GM21447 (cell line): Measurements from ENCODE around the gene SQOR.

Source experiments
- ATAC-seq: cut with Tn5 transposase; IDR thresholded peaks from one replicate; pipeline ENCODE4 v1.9.1; 2021; ENCODE audit not compliant: unreplicated experiment

The SQOR gene

GRCh38 chr15:45657764-45658545 lies 23.1 kb downstream of the SQOR start:
- no peak for ATAC-seq

GRCh38 chr15:45660231-45660979 lies 25.6 kb downstream of the SQOR start:
- no peak for ATAC-seq

- no peak for ATAC-seq
Observed at GRCh38 chr15:45662375-45662774, 27.5 kb downstream of the SQOR start.

DNA sequence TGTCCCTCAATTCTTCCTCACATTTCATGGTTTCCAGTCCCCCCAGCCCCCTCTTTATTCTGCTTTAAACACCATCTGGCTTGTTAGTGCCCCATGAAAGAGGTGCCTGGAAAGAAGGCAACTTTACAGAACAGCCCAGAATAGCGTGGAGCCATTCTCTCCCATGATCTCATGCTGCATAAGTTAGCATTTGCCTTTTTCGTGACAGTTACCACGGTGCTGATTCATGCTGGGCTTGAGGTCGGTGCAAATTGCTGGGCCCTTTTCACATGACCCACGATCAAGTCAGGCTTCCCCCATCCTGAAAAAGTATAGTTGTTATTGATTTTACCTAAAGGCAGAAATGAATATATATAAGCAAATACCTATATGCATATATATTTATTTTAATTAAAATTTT lies 29.6 kb downstream of the SQOR start:
- ATAC-seq = no peak

GRCh38 chr15:45665261-45665660 lies 30.4 kb downstream of the SQOR start:
- no peak for ATAC-seq

- no peak for ATAC-seq
Observed at GRCh38 chr15:45666119-45666875, 31.5 kb downstream of the SQOR start.

DNA sequence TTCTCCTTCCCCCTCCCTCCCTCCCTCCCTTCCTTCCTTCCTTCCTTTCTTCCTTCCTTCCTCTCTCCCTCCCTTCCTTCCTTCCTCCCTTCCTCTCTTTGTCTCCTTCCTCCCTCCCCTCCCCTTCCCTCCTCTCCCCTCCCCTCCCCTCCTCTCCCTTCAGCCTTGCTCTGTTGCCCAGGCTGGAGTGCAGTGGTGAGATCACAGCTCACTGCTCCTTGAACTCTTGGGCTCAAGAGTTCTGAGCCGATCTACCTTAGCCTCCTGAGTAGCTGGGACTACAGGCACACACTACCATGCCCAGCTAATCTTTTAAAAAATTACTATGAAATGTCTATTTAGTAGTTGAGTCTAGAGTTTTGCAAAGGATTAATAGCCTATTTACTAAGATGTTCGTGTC lies 32.2 kb downstream of the SQOR start:
- ATAC-seq = no peak

GRCh38 chr15:45668386-45668785 lies 33.6 kb downstream of the SQOR start:
- ATAC-seq = no peak

GRCh38 chr15:45669422-45669821 lies 34.6 kb downstream of the SQOR start:
- ATAC-seq = no peak

DNA sequence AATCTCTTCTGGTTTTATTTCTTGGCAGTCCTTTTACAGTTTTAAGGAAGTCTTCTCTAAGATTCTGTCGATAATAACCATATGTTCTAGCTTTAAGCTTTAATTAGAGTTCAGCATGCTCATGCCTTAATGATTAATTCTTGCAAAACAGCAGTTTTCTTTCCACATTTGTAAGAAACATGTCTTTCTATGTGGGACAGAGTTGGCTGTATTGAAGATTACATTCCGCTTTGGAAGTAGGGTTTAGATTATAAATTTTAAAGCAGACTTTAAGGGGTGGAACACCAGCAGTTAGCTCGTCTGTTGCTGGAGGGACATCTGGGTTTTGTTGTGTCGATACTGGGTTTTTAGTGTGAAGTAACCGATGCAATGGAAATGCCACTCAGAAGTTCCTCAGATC lies 35.3 kb downstream of the SQOR start:
- ATAC-seq = no peak

- no peak for ATAC-seq
Observed at GRCh38 chr15:45670511-45670910, 35.7 kb downstream of the SQOR start.

DNA sequence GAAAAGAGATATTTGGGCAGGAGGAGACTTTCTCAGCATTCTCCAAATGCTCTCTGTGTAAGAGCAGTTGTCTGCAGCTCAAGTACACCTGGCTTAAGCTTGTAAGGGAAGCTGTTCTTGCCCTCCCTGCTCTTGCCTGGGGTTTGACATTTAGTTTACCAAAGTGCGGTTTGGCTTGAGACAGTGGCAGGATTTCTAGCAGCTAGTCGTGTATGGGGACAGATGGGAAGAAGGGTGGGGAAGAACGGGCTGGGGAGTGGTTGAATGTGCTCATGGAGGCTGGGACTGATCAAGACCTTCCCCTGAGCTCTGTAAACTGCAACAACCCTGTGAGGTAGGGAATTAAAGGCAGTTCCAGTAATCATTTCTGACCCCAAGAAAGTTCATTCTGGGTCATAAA lies 39.8 kb downstream of the SQOR start:
- ATAC-seq = no peak

GRCh38 chr15:45677797-45678196 lies 43.0 kb downstream of the SQOR start:
- no peak for ATAC-seq

DNA sequence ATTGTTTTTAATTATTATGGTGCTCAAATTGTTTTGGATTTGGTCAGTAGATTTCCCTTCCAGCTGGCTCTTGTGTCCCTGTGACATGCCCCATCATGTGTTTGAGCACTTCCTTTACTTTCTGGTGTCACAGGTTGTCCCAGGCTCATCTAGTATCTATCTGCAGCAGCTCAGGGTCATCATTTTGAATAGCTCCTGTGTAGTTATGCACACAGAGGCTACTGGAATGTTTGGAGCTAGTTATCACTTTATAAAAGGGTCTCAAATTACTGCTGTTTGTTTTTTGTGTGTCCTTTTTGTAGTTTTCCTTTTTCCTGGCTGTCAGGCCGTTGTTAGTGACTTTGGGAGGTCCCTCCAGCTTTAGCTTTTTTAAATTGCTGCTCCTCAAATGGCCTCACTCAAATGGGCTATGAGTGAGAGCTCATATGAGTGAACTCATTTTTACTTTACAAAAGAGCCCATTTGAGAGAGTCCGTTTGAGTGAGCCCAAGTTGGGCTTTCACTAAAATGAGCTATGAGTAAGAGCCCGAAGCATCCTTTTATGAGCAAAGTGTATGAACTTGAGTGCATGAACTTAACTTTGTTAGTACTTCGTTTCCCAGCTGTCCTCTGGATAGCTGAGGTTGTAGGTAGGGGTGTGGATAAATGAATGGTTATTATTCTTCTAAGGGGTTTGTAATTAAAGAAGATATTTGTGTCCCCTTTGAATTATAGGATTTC lies 43.8 kb downstream of the SQOR start:
- ATAC-seq = no peak

DNA sequence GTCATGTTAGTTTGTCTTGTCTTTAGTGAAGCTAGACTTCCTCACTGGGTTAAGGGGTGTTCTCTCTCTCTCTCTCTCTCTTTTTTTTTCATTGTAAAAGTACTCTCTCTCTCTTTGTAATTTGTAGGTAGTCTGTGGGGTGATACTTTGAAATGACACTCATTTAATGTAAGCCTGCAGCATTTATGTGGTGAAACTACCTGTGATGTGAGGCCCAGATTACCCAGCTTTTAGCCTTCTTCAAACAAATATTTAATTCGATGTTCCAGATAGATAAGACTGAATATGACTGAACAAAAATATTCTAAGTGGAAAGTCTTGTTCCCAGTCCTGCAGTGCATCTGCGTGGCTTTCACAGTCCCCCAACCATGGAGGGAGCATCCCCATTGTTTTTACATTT lies 49.7 kb downstream of the SQOR start:
- no peak for ATAC-seq

- ATAC-seq = no peak
Observed at GRCh38 chr15:45689616-45690015, 54.8 kb downstream of the SQOR start.

GRCh38 chr15:45690581-45691260 lies 55.9 kb downstream of the SQOR start:
- ATAC-seq = no peak

DNA sequence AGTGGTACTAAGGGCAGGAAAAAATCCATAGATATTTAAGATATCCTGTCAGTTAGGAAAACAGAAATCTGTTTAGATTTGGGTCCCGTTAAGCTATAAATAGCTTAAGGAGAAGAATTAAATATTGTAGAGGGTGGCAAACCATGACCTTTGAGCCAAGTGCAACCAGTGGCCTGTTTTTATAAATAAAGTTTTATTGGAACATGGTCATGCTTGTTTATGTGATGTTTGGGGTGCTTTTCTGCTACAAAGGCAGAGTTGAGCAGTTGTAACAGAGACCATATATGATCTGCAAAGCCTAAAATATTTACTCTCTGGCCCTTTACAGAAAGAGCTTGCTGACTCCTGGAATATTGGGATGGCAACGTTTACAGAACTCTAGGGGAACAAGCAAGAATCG lies 66.3 kb downstream of the SQOR start:
- no peak for ATAC-seq

- ATAC-seq = no peak
Observed at GRCh38 chr15:45702041-45702440, 67.2 kb downstream of the SQOR start.

- ATAC-seq = no peak
Observed at GRCh38 chr15:45703670-45704328, 69.0 kb downstream of the SQOR start.
